DMS79 (cell line): Measurements from ENCODE around the gene TYK2.
"Not testable (repeated sequence)": the region's sequence is repeated elsewhere in the genome, so short reads cannot be mapped to it uniquely, and the experiment has no call there.

Source experiments
- DNase-seq: peaks from one replicate; lab custom pipeline; 2025; lab: John Stamatoyannopoulos, UW

Gene TYK2

DNA sequence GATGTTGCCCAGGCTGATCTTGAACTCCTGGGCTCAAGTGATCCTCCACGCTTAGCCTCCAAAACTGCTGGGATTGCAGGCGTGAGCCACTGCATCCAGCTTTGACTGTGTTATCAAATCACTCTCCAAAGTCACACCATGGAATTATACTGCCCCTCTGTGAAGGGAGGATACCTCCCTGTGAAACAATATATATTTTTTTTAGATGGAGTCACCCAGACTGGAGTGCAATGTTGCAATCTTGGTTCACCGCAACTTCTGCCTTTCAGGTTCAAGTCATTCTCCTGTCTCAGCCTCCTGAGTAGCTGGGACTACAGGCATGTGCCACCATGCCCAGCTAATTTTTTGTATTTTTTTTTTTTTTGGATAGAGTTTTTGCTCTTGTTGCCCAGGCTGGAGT, 7.7 kb downstream of the TYK2 start:
- DNase-seq = no peak

DNA sequence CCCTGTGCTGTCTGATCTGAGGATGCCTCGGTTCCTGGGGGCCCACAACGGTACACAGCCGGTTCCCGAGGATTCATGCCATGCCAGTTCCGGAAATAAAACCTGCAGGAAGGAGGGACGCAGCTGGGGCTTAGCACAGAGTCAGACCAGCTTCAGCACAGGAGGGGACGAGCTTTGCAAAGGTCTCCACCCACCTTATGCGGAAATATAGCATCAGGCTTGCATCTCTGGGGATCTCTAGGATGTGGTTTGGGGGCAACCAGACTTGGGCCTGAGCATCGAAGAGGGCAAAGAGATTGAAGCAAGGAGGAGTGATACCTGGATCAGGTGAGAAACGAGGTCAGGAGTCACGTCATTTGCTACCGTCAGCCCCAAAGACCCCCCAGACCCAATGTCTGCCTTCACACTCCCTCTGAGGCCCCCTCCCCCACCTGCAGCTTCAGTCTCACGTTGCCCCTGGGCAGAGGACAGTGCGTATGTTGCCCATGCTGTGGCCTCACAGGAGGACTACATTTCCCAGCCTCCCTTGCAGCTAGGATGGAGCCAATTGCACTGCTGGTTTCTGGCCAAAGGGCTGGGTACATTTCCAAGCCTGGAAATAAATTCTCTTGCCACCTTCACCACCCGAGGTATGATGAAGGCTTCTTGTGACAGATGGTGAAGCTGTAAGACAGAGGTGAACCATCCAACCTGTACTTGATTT, 12.1 kb downstream of the TYK2 start:
- DNase-seq = no peak

DNA sequence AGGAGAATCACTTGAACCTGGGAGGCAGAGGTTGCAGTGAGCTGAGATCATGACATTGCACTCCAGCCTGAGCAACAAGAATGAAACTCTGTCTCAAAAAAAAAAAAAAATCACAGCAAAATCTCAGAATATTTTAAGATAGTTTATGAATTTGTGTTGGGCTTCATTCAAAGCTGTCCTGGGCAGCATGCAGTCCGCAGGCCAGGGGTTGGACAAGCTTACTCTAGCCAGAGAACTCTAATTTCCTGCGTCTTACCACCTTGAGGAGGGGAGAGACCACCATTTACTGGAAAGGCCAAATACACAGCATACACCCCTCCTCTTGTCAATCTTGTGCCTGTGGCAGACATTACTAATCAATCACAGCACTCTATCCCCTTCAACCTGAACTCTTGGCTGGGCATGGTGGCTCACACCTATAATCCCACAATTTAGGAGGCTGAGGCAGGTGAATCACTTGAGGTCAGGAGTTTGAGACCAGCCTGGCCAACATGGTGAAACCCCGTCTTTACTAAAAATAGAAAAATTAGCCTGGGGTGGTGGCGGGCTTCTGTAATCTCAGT, 13.3 kb downstream of the TYK2 start:
- not testable (repeated sequence) for DNase-seq

DNA sequence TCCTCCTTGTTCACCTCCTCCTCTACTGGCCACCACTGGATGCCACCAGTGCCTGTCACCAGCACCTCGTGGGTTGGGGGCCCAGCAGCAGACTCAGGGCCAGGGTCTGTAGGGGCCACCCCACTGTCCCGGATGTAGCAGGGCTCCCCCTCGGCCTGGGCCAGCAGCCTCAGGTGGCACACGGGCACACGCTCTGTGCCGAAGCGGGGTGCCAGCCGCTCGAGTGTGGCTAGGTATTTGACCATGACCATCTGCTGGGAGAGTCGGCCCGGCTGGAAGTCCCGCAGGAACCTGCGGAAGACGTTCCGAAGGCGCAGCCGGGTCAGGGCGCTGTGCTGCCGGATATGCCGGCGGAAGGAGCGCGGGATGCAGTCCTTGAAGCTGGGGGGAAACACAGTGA, 14.9 kb downstream of the TYK2 start:
- DNase-seq = no peak

DNA sequence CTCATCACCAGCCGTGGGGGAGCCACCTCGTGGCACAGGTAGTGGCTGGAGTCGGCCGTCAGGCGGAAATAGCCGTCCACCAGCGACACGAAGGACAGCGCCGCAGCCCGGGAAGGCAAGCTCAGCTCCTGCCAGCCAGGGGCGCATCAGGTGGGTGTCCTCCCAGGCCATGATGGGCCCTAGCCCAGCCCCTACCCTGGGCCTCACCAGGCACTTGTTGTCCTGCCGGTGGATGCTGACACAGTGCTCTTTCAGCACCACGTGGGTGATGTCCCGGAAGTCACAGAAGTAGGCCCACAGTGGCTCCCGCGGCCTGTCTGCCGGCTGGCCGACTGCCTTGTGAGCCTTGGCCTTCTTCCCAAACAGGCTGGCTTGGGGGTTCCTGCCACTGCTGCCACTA, 15.7 kb downstream of the TYK2 start:
- no peak for DNase-seq

DNA sequence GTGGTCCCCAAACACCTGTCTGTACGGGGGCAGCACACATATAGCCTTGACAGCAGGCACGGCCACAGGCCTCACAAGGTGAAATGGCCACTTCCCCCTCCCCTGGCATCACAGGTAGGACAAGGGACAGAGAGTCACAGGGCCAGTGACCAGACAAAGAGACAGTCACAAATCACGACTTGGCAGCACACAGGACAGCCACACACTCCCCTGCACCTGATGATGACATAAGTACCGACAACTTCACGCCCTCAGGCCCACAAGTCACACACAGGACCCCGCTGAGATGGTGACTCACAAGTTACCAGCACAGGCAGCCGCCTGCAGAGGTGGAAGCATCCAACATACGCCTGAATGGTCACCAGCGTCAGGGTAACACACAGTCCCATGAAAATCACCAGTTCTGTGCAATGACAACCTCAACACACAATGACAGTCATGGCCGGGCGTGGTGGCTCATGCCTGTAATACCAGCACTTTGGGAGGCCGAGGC, 16.5 kb downstream of the TYK2 start:
- no peak for DNase-seq

DNA sequence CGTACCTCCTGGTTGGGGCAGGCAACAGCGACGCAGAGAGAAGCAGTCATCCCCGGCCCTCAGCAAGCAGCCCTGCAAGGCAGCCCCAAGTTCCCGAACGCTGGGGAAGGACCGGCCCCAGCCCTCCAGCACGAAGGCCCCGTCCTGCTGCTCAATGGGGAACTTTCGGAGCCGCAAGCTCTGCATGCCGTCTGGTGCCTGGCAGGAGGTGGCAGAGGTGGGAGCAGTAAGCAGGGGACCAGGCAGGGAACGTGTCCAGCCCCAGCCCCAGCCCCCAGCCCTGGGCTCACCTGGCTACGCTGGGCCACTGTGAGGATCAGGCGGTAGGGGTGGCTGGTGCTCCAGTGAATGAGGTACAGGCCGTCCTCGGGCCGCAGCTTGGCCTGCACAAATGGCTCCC, 18.1 kb downstream of the TYK2 start:
- DNase-seq = no peak

DNA sequence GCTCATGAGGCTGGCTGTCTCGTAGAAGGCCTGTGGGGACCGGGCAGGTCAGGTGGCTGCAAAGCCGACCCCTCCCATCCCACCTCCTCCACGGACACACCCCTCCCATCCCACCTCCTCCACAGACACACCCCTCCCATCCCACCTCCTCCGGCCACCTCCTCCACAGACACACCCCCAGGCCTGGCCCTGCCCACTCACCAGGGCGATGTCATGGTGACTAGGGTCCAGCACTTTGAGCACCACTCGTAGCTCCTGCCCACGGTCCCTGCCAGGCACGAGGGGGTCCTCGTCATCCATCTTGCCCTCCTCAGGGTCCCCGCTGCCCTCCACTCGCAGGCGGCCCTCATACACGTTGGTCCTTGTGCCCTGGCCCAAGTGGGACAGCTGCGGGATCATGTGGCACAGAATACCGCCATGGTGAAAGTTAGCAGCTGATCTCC, 18.8 kb downstream of the TYK2 start:
- DNase-seq = no peak

DNA sequence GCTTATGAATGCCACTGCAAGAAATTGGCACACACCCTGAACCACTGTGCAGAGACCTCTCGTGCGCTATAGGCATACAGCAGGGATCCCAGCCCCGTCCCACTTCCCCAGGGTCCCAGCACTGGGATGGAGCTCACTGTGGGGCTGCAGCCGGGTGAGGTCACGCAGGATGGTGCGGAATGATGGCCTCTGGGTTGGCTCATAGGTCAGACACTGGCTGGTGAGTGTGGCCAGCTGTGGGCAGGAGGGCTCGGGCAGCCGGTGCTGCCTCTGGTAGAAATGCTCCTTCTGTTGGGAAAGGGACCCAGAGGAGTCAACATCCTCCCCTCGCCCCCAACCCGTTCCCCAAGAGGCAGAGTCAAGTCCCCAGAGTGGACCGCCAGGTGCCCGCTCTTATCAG, 23.9 kb downstream of the TYK2 start:
- DNase-seq = no peak

DNA sequence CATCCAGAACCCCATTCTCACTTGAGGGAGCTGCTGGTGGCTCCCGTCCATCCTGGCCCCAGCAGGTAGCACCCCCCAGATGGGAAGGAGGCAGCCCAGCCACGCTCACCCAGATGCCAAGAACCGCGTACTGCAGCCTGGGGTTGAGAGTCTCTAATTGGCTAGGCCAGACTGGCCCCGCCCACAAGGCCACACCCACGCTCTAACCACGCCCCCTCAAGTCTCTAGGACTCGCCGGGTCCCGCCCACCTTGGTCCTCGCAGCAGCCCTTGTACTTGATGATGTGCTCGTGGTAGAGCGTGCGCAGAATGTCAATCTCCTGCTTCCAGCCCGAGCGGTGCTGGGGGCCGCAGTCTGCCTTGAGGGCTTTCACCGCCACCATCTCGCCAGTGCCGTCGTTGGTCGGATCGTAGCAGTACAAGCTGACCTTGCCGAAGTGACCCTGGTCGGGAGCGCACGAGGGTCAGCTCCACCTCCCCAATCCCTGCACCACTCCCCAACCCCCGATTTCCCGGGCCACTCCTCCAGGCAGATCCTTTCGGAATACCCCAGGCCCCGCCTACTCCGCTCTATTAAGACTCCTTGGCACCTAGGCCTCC, 26.5 kb downstream of the TYK2 start:
- no peak for DNase-seq

DNA sequence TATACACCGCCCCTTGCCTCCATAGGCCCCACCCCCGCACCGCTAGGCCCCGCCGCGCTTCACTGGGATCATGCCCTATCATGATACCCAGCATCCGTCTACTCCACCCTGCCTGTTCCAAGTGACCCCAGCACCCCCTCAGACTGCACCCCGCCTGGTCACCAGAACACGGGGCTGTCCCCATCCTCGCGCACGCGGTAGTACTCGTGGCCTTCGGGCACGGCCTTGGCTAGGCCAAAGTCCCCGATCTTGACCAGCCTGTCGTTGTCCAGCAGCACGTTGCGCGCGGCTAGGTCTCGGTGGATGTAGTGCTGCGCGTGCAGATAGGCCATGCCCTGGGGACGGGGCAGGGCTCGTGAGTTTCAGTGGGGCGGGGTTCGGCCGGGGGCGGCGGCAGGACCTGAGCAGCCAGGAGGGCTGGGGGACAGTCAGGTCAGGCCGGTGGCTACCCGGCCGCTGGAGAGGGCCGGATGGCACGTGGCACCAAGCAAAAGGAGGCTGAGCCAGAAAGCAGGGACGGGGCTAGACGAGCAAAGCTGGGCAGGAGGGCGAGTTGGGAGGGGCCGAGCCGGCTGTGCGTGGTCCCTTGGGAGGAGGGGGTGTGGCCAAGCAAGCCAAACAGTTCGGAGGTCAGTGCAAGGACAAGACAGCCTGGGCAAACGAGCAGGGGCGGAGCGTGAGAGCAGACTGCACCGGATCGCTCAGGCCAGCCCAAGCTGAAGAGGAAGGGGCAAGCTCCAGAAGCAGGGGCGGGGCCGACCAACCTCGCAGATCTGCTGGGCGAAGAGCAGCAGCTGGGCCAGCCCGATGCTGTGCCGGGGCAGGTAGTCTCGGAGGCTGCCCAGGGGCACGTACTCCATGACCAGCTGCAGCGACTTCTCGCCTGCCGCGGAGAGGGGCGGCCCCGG, 27.4 kb downstream of the TYK2 start:
- no peak for DNase-seq

DNA sequence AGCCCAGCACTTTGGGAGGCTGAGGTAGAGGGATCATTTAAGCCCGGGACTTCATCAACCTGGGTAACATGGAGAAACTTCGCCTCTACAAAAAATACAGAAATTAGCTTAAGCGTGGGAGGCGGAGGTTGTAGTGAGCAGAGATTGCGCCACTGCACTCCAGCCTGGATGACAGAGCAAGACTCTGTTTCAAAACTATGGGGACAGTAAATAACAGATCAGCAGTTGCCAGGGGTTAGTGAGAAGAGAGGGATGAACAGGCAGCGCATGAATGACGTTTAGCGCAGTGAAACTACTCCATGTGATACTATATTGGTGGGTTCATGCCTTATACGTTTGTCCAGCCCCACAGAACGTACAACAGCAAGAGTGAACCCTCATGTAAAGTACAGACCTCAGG, 33.9 kb downstream of the TYK2 start:
- no peak for DNase-seq

DNA sequence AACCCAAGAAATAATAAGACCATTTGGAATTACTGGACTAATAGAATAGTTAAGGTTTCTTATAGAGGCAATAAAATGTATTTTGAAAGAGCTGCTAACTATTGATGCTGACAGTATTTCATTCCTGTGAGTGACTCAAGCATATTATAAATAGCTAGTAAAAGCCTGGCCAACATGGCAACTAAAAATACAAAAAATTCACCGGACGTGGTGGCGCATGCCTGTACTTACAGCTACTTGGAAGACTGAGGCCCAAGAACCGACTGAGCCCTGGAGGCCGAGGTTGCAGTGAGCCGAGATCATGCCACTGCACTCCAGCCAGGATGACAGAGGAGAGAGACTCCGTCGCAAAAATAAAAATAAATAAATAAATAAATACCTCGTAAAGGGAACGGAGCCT, 35.6 kb downstream of the TYK2 start:
- DNase-seq = no peak

DNA sequence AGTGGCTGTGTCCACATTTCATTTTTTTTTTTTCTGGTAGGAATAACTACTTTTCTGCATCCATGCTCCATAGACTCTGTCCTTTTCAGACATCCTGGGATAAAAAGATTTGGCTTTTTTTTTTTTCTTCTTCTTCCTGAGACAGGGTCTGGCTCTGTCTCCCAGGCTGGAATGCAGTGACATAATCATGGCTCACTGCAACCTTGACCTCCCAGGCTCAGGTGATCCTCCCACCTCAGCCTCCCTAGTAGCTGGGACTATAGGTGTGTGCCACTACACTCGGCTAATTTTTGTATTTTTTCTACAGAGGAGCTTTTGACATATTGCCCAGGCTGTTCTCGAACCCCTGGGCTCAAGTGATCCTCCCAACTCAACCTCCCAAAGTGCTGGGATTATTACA, 36.9 kb downstream of the TYK2 start:
- no peak for DNase-seq

DNA sequence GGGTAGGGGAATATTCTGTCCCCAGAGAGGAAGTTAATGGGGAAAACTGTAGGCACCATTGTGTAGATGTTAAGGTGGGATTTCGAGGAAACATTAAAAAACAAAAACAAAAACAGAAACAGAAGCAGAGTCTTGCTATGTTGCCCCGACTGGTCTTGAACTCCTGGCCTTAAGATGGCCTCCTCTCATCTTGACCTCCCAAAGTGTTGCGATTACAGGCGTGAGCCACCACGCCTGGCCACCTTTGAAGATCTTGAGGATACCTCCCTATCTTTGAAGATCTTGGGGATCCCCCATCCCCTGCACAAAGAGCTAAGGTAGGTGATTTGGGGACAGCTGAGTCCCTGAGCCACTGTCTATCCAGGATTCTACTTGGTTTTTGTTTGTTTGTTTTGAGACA, 40.4 kb downstream of the TYK2 start:
- no peak for DNase-seq

DNA sequence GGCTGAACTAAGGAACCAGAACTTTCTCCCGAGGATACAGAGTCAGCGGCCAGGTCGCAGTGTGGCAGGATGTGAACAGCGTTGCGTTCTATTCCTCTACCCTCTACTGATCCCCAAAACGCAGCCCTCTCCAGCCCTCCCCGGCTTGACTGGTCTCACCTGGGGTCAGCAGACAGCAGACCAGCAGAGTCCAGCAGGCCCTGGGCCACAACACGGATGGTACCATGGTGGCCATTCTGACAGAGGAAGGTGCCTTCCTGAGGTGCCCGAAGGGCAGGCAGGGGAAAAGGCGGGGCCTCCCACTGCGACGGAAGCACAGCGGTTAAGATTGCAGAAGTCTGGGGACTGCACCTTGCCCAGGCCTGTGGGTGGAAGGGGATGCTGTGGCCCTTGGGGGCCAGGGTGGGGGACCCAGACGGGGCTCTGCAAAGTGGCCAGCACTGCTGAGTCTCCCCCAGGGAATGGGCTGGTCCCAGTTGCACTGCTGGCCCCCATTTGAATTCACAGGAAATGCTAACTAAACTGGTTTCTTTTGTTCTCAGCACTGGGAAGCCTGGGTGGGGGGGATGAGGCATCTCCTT, 40.9 kb downstream of the TYK2 start, which contains the start of gene ICAM3:
TSS of gene ICAM3 (minus strand) at position 245 of the 581 bp plus-strand sequence. CDS start at position 235, 10 bp downstream.
- DNase-seq = no peak

DNA sequence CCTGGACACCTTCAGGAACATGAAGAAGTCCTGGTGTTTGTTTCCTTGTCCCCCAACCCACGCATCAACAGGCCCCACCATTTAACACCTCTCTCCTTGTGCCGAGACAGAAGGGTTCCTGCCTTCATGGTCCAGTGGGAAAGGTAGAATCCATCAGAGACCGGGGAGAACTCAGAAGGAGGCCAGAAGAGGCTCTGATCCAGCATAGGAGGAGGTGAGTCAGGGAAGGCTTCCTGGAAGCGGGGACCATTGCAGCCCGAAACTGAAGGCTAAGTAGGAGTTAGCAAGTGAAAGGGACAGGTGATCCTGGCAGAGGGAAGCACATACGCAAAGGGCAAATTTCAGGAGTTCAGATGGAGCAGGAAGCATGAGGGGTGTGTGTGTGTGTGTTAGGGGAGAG, 41.4 kb downstream of the TYK2 start:
- no peak for DNase-seq

DNA sequence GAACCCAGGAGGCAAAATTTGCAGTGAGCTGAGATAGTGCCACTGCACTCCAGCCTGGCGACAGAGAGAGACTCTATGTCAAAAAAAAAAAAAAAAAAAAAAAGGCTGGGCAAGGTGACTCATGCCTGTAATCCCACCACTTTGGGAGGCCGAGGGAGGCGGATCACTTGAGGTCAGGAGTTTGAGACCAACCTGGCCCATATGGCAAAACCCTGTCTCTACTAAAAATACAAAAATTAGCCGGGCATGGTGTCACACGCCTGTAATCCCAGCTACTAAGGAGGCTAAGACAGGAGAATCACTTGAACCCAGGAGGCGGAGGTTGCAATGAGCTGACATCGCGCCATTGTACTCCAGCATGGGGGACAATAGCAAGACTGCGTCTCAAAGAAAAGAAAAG, 43.6 kb downstream of the TYK2 start:
- DNase-seq = not testable (repeated sequence)

DNA sequence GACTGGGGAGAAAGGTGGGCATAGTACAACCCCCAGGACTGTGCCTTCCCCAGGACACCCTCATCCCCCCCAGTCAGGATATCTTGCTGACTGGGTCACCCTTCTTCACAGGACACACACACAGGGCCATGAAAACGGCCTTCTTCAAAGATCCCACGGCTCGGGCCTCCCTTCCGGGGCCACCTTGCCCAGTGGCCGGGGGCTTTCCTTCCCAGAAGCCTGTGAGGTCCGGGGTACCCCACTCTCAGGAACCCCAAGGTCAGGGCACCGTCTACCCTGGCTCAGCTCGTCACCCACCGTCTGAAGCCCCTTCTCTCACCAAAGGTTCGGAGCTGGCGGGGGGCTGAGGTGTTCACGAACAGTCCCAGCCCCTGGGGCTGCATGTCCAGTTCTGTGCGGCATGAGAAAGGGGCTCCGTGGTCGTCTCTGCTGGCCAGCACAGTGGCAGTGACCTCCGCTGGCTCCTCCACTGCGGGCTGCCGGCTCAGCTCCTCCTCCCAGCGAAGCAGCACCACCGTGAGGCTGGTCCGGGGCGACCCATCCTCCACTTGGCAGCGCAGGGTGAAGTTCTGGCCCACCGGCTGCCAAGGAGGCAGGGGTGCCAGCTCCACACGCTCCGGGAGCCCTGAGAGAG, 44.9 kb downstream of the TYK2 start:
- DNase-seq = no peak

DNA sequence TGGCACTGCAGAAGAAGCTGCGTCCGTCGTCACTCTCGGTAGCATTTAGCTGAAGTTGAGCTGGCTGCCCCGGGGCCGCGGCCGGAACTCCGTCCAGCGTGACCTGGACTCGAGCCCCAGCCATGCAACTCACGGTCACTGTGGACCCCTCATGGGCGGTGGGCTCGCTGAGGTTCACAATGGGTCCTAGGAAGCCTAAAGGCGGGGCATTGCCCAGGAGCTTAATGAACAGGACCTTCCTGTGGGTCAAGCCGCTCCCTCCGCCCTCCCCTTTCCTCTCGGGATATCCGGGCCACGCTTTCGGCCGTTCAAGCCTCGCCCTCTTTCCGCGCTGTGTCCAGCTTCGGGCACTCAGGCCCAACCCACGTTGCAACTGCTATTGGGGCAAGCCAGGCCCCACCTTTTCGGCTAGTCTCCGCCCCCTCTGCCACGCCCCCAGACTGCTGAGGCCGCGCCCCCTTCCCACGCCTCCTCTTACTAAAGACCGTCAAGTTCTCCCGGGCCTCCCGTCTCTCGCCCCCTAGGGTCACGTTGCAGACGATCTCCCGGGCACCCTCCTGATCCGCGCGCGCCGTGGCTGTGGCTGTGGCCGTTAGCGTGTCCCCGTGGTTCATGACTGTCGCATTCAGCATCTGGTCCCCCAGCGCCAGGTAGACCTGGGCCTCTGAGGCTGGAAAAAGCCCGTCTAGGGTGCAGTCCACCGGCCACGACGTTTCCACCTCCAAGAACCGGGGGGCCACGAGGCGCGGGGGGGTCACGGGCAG, 45.6 kb downstream of the TYK2 start:
- DNase-seq = no peak
